ENCODE results near the gene ZNF784. TPM values are rescaled to one million over a fixed set of nuclear protein-coding genes. Genes with fewer than 3 reads are reported as not detected.
A peak's percentile ranks its signal among the peaks of the same experiment; 100 is the strongest.

The ZNF784 gene
- total and polyA plus RNA-seq, 2 of the 8 experiments (the other 6 are each of a cell fraction or from before 2014, with no cell fraction given), result 6.5 to 8.0 TPM

GRCh38 chr19:55599842-55600661 lies 24.3 kb downstream of the ZNF784 start, which contains the start of gene ZNF524 (continued):
- TF ChIP-seq RAD21 (IDR thresholded peaks at IDR 0.05 in 1 of 2, conservative IDR thresholded peaks at IDR 0.05 in 1 of 2; ENCODE audit: low read depth in 2 of 2, low read length in 2 of 2) (no peak), TEAD4 (IDR thresholded peaks at IDR 0.05; ENCODE audit: low read depth, low read length) (no peak), NRF1 (IDR thresholded peaks at IDR 0.05; ENCODE audit: low read depth, low read length) (peak; percentile 36; the same call in 1 of the 2 replicates), GTF2F1 (IDR thresholded peaks at IDR 0.05; ENCODE audit: borderline replicate concordance, low read depth, low read length) (no peak), BRCA1 (IDR thresholded peaks at IDR 0.05; ENCODE audit: low read depth, low read length) (no peak), TBP (IDR thresholded peaks at IDR 0.05; ENCODE audit: low read depth, low read length) (peak; percentile 50), ASH2L (IDR thresholded peaks at IDR 0.05; ENCODE audit: low read length) (peak; percentile 91), CBX8 (IDR thresholded peaks at IDR 0.05; ENCODE audit: borderline replicate concordance, low read depth, low read length) (no peak), BCL11A (IDR thresholded peaks at IDR 0.05; ENCODE audit: low read depth in 2 of 2, low read length in 2 of 2) (no peak), CEBPB (IDR thresholded peaks at IDR 0.05; ENCODE audit: low read depth, low read length) (no peak), CTBP2 (IDR thresholded peaks at IDR 0.05; ENCODE audit: borderline replicate concordance, insufficient read depth, insufficient read length, low read length) (no peak), HDAC2 (IDR thresholded peaks at IDR 0.05; ENCODE audit: borderline replicate concordance in 1 of 2, low read depth in 2 of 2, low read length in 2 of 2) (peak in 1 of 2 experiments; percentile 74; a peak in 1 of 4 replicates), POLR2A (IDR thresholded peaks at IDR 0.05; ENCODE audit: control extremely low read depth in 1 of 2, low read depth in 2 of 2, low read length in 2 of 2) (no peak; a peak in 1 of 3 replicates), SRF (IDR thresholded peaks at IDR 0.05; ENCODE audit: low read depth, low read length) (no peak), MAFK (IDR thresholded peaks at IDR 0.05; ENCODE audit: low read depth, low read length) (no peak), POU5F1 (IDR thresholded peaks at IDR 0.05; ENCODE audit: low read depth, low read length) (no peak), SAP30 (IDR thresholded peaks at IDR 0.05; ENCODE audit: insufficient read depth, insufficient replicate concordance, low read length) (peak; percentile 91), TAF7 (optimal IDR thresholded peaks at IDR 0.05; ENCODE audit: borderline replicate concordance, low read depth, low read length) (peak; percentile 58), CBX5 (IDR thresholded peaks at IDR 0.05; ENCODE audit: low read depth, low read length) (no peak), SIN3A (conservative IDR thresholded peaks at IDR 0.05 in 1 of 2, IDR thresholded peaks at IDR 0.05 in 1 of 2; ENCODE audit: low read depth in 1 of 2, low read length in 2 of 2) (no peak), E2F6 (IDR thresholded peaks at IDR 0.05) (peak; percentile 56; the same call in 1 of the 2 replicates), RBBP5 (IDR thresholded peaks at IDR 0.05; ENCODE audit: borderline replicate concordance, low read depth, low read length) (peak; percentile 71; the same call in 1 of the 2 replicates), SIX5 (IDR thresholded peaks at IDR 0.05; ENCODE audit: low read depth, low read length) (no peak; the same call in 1 of the 2 replicates)
